Transverse colon (tissue), 4 donors: ENCODE results near the gene RNU1-4.
"Not testable (repeated sequence)": the region's sequence is repeated elsewhere in the genome, so short reads cannot be mapped to it uniquely, and the experiment has no call there.

ENCODE experiments used
- CTCF ChIP-seq, 5 experiments: fragments of 200-600 bp in 3 of 5; fragments of 450-650 bp in 2 of 5; sonication (generic) in 3 of 5; IDR thresholded peaks; 1 replicate in 2 of 5; 2 replicates in 3 of 5; pipeline ENCODE4 v1.5.1; 2016 to 2017; ENCODE audit warnings: antibody characterized with exemption in 5 of 5, inconsistent platforms in 3 of 5, mild to moderate bottlenecking in 2 of 5, moderate library complexity in 1 of 5
- EP300 ChIP-seq: sonication (generic); formaldehyde crosslinking; IDR thresholded peaks from one replicate; pipeline ENCODE4 v1.6.1; 2017; ENCODE audit warnings: antibody characterized with exemption, low read depth
- POLR2A ChIP-seq: fragments of 450-650 bp; IDR thresholded peaks from one replicate; pipeline ENCODE4 v1.6.1; 2016; ENCODE audit warnings: antibody characterized with exemption, mild to moderate bottlenecking, moderate library complexity
- POLR2AphosphoS5 ChIP-seq, 3 donors: sonication (generic); formaldehyde crosslinking; IDR thresholded peaks; one replicate each; pipeline ENCODE4 v1.6.1; 2016; ENCODE audit warnings: antibody characterized with exemption in 3 of 3

GRCh38 chr1:16712582-16712981 lies 27.7 kb upstream of the RNU1-4 start:
- TF ChIP-seq POLR2AphosphoS5 (IDR thresholded peaks at IDR 0.05); POLR2A; CTCF (IDR thresholded peaks at IDR 0.05); EP300: not testable (repeated sequence)
